OCI-LY1 (cell line): ENCODE results near the gene FAM110A.

Source experiments
- CTCF ChIP-seq: fragments of 200-600 bp; sonication (generic), shearing (Covaris generic); IDR thresholded peaks from 2 replicates; pipeline ENCODE4 v1.5.1; 2017; ENCODE audit warnings: mild to moderate bottlenecking, antibody characterized with exemption, low read length, moderate library complexity, mixed read lengths
- EZH2 ChIP-seq: fragments of 200-600 bp; sonication (generic), shearing (Covaris generic); IDR thresholded peaks from 2 replicates; pipeline ENCODE4 v1.8.0; 2017; ENCODE audit warnings: borderline replicate concordance, mixed run types, mild to moderate bottlenecking, antibody characterized with exemption, low read length, moderate library complexity, mixed read lengths

GRCh38 chr20:875115-875514, 41.6 kb downstream of the FAM110A start:
- TF ChIP-seq CTCF (no peak), EZH2 (no peak)
